ENCODE data around the gene TUBB2A.
"Not testable (repeated sequence)": the region's sequence is repeated elsewhere in the genome, so short reads cannot be mapped to it uniquely, and the experiment has no call there.

TUBB2A gene

DNA sequence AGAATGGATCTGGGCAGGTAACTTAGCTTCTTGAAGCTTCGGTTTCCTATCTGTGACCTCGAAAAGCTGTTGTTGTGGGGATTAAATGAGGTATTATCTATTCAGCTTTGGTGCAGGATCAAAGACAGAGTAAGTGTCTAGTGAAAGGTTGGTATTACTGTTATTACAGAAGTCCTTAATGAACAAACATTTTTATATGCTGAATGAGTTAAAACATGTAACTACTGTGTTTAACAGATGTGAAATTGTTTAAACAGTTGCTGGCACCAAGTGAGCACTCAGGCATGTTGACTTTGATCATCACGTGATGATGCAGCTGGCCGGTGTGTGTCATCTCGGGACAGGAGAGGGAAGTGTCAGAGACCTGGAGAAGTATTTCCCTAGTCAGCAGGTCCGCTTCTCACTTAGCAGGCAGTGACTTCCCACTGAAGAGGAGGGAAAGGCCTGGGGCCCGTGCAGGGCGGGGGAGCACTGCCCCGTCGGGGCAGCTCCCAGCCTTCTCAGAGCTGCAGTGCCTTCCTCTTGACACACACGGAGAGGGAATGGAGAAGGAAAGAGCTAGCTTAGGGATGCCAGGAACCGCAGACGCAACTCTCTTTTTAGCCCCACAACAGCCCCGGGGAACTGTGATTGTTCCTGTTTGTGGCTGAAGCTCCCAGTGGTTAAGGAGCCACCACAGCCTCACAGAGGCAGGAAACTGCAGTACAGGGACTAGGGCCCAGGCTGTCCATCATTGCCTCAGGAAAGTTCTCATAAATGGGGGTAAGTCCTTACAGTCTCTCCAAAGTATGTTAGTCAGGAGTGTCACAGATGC is 18.0 kb downstream of the TUBB2A start:
- H3K4me3 ChIP-seq (replicated peaks; ENCODE audit: low read depth, low read length) = no peak overlapping the region
- peak; percentile 52 for DNase-seq (ENCODE audit: extremely low read depth, low read depth)
- no peak for TF ChIP-seq CTCF (IDR thresholded peaks at IDR 0.05; ENCODE audit: low read depth, low read length, missing control alignments)

DNA sequence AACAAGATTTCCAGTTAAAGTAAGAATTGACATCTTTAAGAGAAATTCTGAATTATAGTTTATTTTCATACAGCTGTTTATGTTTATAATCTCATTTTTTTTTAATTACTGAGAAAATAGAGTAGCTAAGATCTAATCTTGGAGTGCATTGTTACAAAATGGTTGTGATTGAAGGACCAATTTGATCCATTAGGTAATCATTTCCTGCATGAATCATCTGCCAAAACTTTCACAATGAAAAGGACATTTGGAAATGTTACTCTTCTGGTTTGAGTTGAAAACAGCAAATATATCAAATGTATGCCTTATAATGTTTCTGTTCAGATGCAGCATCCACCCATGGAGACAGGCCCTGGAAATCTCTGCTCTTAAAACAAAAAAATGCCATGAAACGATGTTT is 19.0 kb downstream of the TUBB2A start:
- DNase-seq (ENCODE audit: extremely low read depth, low read depth) = no peak
- no peak for TF ChIP-seq CTCF (IDR thresholded peaks at IDR 0.05; ENCODE audit: low read depth, low read length, missing control alignments)
- H3K4me3 ChIP-seq (replicated peaks; ENCODE audit: low read depth, low read length) = no peak overlapping the region

- H3K4me3 ChIP-seq (replicated peaks; ENCODE audit: low read depth, low read length); DNase-seq (ENCODE audit: extremely low read depth, low read depth): not testable (repeated sequence)
These were observed 19.5 kb downstream of the TUBB2A start for GRCh38 chr6:3137873-3138272.

DNA sequence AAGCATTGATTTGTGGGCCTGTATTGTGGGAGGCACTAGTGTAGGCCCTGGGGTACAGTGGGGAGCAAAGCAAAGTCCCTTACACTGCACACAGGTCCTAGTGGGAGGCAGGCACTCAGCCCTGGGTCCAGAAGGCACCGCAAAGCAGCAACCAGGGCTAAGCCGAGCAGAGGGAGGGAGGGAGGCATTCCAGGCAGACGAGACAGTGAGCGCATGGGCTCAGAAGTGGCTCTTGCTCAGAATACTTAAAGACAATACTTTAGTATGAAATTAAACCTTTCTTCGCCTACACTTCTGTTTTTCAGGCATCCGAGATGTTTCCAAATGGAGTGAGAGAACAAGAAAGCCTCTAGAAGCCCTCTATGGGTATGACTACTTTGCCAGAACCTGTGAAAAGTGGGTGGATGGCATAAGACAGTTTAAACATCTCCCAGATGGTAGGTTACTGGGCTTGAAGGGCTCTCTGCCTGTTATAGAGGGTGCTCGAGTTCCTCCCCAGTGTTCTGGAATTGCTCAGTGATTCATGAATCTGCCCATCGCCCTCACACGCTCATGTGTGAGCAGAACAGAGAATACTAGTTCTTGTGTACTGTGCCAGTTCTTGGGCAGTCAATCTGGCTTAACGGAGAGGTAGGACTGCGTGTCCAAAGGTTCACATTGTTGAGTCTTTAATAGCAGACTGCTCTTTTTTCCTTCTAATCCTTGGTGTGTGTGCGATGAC is 20.1 kb downstream of the TUBB2A start:
- no peak overlapping the region for H3K4me3 ChIP-seq (replicated peaks; ENCODE audit: low read depth, low read length)
- DNase-seq (ENCODE audit: extremely low read depth, low read depth) = no peak
- no peak for TF ChIP-seq CTCF (IDR thresholded peaks at IDR 0.05; ENCODE audit: low read depth, low read length, missing control alignments)

DNA sequence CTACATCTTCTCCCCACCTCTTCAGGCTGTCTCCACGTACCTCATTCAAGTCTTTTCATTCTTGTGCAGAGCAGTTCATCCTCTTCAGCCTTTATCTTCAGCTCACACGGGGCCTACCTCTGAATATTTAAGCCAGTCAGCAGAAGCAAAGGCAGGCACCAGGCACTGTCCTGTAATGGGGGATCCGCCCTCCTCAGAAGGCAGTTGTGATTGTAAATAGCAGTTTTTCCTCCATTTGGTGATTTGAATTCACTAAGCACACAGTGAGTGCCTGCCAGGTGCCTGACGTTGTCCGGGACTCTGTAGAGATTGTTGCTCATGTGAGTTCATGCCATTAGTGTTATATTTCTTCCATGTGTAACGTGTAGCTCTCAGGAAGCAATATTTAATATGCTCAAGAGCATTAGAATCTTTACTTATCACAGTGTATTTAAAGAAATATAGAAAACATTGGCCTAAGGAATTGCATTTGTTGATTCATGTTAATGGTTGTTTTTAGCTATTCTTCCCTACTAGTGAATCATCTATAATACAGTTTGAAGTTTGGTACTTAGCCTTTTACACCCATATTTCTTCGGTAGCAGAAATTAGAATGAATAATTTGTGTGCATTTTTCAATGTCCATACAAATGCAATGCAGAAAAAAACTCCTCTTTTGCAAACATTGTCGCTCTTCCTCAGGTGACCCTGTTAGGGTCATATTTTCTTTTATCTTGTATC is 20.9 kb downstream of the TUBB2A start:
- no peak for TF ChIP-seq CTCF (IDR thresholded peaks at IDR 0.05; ENCODE audit: low read depth, low read length, missing control alignments)
- H3K4me3 ChIP-seq (replicated peaks; ENCODE audit: low read depth, low read length) = no peak overlapping the region

GRCh38 chr6:3135668-3136291 is 21.6 kb downstream of the TUBB2A start:
- no peak overlapping the region for H3K4me3 ChIP-seq (replicated peaks; ENCODE audit: low read depth, low read length)
- no peak for TF ChIP-seq CTCF (IDR thresholded peaks at IDR 0.05; ENCODE audit: low read depth, low read length, missing control alignments)
- no peak for DNase-seq (ENCODE audit: extremely low read depth, low read depth)

More for the DNA sequence above, 20.9 kb downstream of the TUBB2A start:
- no peak for DNase-seq (ENCODE audit: extremely low read depth, low read depth)

All from HFF-Myc (cell line).